IPS-NIHi7 (cell line): ENCODE measurements around the gene ADAMTS2.
A peak's percentile ranks its signal among the peaks of the same experiment; 100 is the strongest.

Experiments used
- DNase-seq: peaks from one replicate; pipeline ENCODE4 v3.0.0; 2012; ENCODE audit warnings: mixed read lengths; ENCODE audit errors: extremely low spot score

ADAMTS2 gene

DNA sequence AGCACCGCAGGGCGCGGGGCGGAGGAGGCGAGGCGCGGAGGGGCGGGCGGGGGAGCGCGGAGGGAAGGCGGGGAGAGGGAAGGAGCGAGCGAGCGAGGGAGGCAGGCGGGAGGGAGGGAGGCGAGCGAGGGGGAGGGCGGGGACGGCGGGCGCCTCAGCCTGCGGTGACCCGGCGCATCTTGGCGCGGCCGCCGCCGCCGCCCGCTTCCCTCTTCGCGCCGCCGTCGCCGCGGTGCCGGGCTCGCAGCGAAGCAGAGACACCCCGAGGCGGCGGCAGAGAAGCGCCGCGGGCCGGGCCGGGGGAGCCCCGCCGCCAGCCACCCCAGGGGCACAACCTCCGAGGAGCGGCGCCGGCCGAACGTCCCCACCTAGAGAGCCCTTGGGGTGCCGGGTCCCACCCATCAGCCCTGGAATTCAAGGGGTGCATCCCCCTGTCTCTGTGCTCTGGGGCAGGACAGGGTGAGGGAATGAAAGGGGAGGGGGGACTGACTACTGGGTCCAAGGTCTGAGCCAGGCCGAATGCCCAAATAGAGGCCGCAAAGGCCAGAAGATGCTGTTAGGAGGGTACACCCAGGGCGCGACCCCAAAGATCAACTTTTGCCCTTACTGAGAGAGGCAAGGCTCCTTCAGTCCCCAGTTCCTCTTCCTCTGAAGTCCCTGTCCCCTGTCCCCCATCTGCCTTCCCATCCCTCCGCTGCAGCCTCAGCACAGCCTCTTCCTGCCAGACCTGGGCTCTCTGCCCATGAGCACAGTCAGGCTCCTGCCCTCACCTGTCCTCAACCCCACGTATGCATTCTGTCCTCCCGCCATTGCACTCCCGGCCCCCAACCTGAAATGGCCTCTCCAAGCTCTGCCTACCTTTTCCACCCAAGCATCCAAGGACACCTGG lies at the start of gene ADAMTS2:
ADAMTS2 (minus strand) TSS at position 29 of the 889 bp plus-strand sequence. CDS start 133 bp downstream, outside the sequence.
- peak; percentile 82 for DNase-seq

DNA sequence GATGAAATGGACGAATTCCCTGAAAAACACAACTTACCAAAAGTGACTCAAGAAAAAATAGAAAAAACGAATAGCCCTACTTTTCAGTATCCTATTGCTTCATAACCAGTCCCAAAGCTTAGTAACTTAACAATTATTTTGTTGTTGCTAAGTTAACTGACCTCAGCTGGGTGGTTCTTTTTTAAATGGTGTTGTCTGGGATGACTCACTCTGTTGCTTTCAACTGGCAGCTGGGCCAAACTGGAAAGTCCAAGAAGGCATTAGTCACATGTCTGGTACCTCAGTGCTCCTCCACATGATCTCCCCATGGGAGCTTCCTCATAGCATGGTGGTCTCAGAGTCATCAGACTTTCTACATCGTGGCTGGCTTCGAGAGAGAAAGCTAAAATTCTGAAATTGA lies 47.8 kb upstream of the ADAMTS2 start:
- no peak for DNase-seq

DNA sequence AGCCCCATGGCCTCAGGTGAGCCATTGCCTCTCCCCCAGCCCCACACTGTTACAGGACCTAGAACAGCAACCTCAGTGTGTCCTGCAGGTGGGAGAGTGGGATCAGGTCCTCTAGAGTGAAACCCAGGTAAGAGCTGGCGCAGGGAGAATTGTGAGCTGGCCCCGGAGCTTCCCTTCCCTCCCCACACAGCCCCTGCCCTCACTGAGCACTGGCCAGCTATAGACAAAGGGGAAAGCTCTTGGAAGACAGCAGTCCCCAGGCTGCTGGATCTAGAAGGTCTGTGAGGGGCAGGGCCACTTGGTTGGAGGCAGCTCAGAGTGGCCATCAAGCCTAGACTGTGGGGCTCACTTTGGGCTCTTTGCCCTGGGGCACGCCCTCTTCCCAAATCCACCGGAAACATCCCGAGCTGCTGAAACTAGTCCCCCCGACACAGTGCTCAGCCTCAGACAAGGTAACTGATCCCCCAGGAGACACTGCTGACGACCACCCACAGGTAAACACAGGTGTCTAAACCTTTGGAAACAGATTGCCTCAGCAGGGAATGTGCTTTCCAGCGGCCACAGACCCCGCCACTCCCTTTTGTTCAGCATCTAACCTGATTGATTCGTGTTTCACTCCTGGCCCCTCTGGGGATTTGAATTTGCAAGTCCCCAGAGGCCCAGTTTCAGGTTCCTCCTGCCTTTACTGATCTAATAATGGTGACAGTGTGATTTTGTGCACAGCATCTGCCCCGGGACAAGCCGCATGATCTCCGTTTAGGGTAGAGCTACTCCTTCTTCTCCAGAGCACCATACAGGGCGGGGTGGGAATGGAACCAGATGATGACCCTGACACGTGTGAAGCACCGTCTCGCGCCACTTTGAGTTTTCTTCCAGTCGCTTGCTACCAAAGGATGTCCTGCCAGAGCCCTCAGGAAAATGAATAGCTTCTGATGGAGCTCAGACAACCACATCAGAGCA lies 42.2 kb upstream of the ADAMTS2 start:
- no peak for DNase-seq

GRCh38 chr5:179385914-179386313 lies 40.7 kb upstream of the ADAMTS2 start:
- DNase-seq: no peak

DNA sequence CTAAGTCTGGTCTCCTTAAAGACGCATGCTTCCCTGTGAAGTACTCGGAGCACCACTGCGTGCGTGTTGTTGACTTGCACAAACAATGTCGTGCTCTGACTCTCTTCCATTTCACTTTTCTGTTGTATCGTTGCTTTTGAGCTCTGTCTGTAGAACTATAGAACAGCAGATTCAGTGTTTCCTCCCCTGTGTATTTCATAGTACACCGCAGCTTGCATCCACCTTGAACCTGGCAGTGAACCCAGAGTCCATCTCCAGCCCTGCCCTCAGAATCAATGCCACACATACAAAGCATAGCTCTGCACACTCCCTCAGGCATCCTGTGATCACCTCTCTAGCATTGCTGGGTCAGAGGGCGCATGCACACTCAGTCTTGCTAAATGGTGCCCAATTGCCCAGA lies 37.2 kb upstream of the ADAMTS2 start:
- DNase-seq: no peak

DNA sequence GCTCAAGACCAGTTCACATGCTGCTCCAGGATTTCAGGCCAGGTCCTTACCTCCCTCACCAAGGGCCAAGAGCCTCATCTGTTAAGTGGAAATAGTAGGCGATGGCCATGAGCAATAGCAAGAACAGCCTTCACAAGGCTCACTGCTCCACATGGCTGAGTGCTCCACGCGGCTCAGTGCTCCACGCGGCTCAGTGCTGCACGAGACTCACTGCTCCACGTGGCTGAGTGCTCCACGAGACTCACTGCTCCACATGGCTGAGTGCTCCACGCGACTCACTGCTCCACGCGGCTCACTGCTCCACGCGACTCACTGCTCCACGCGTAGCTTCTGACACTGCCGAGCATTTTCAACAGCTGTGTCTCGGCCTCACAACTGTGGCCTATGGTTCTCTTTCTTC lies 36.4 kb upstream of the ADAMTS2 start:
- no peak for DNase-seq

DNA sequence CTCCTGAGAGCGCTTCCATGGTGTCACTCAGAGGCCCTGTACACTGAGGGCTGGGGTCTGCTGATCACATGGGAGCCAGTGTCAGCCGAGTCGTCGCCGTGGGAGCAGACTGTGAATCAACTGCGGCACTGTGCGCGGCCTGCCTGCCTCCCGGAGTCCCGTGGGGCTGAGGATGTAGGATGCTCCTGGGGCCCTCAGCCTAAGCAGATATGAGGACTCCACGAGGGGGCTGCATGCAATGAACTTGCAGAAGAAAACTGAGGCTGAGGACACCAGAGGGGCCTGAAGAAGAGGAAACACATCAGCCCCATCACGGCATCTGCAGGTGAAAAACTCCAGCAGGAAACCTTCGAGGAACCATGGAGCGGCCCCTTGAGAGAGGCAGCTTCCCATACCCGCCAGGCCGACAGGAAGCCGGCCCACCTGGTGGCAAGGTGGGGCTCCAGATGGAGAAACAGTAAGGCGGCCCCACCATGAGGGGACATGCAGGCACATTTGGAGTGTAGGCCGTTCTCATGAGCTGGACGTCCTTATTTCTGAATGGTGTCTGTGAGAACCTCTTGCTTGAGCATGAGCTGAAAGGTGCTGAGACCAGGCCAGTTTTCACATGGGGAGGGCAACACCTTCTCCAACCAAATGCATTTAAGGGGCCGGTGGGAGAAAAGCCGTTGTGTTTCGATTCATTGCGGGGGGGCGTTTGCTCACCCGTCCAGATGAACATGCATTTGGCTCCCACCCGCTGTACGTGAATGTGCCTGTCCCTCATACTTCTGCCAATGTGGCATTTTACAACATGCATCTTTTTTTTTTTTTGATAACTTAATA lies 35.2 kb upstream of the ADAMTS2 start:
- DNase-seq: no peak

- no peak for DNase-seq
Measured at GRCh38 chr5:179379321-179379890, 34.1 kb upstream of the ADAMTS2 start.

DNA sequence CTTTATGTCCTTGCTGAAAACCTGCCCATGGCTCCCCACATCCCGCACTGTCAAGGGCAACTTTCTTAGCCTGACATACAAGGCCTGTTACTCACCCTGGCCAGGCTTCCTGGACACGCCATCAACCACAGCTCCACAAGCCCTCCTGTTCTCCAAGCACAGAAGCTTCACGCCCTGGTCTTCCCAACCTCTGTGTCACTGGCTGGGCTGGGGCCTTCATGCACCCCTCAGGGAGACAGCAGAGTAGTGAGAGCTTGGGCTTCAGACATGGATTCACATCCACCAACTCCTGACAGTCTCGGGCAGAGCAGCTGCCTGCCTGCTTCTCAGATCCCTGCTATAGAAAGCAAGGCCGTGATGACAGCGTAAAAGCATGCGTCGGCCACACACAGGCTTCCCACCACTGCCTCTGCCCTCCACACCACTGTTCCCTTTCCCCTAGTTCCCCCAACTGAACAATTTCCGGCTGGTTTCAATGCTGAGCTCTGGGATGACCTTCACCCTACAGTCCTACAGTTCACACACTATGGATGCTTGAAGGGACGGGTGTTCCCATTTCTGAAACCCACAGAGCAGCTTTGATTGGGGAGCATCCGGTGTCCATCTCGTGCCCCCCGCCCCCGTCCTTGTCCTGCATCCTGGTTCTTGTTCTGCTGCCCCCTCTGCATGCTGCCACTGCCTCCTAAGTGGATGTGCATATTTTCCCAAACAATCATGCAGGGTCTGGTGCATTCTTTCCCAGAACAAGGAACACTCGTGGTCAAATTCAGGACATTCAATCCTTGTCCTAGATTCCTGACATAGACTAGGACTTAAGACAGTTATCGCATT lies 33.4 kb upstream of the ADAMTS2 start:
- no peak for DNase-seq

DNA sequence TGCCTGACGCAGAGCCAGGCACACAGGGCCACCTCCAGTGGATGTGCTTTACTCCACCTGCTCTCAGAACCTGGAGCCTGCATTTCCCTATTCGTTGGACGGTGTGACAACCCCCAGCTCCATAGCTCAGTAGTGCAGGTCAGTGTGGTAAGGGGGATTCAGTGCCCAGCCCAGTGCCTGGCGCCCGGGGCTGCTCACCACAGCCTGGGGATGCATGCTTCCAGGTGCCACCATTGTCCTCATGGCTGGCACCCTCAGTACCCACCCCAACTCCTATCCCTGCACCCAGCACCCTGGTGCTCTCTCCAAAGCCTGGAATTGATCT lies 32.8 kb upstream of the ADAMTS2 start:
- DNase-seq: no peak

- no peak for DNase-seq
Measured at GRCh38 chr5:179377421-179378115, 32.3 kb upstream of the ADAMTS2 start.

GRCh38 chr5:179376701-179377420 lies 31.6 kb upstream of the ADAMTS2 start:
- DNase-seq: no peak

GRCh38 chr5:179375831-179376365 lies 30.6 kb upstream of the ADAMTS2 start:
- DNase-seq: no peak

DNA sequence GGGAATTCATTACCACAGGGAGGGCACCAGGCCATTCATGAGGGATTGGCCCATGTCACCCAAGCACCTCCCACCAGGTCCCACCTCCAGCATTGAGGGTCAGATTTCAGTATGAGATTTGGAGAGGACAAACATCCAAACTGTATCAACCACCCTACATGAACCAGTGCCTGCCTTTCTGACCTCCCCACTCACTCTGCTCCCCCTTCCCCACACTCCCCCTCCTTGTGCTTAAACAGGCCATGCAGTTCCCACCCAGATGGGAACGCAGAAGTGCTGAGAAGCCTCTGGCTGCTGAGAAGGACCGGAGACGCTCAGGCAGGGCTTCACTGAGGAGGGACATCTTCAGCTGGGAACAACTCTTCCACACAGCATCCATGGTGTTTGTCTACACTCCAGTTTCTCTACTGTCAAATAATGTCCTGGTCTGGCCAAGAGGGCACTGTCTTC lies 30.0 kb upstream of the ADAMTS2 start:
- DNase-seq: no peak

GRCh38 chr5:179374506-179375235 lies 29.4 kb upstream of the ADAMTS2 start:
- no peak for DNase-seq

DNA sequence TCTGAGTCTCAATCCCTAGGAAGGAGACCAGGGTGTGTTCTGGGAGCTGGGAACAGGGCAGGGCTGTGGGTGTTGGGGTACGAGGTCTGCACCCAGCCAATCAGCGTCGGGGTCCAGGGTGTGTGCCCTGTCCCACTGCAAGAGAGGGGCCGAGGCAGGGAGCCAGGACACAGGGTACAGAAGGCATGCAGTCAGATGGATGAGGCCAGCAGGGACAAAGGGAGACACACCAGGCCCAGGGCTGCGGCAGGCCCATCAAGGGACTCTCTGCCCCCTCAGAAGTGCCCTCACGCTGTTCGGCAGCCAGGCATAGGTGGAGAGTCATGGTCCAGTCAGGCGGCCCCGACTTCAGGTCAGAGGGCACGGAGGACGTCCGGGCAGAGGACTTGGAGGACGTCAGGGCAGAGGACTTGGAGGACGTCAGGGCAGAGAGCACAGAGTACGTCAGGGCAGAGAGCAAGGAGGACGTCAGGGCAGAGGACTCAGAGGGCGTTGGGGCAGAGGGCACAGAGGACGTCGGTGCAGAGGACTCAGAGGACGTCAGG lies 28.8 kb upstream of the ADAMTS2 start:
- DNase-seq: no peak

- peak; percentile 68 for DNase-seq
Measured at GRCh38 chr5:179373101-179373934, 28.1 kb upstream of the ADAMTS2 start.
